GM12878 (cell line): Measurements from ENCODE around the gene SORCS1. TPM values are rescaled to one million over a fixed set of nuclear protein-coding genes. Genes with fewer than 3 reads are reported as not detected.

Experiments
- ATAC-seq: fragments of 200-7000 bp; cut with Tn5 transposase; 3 replicates; pipeline ENCODE4 v1.9.1; 2020; ENCODE audit warnings: mild to moderate bottlenecking, moderate library complexity
- BruUV-seq: library from RNA; stranded (reverse); fragments of 400-500 nt; replicated peaks from 2 replicates; lab custom pipeline; 2021; lab: Mats Ljungman, UMichigan
- CTCF ChIA-PET: fragments of 300-600 bp; sonication (Branson Sonifier 250); formaldehyde crosslinking; extraction: SDS; loops from one replicate; lab custom pipeline; 2021; ENCODE audit warnings: inconsistent platforms; lab: Yijun Ruan, JAX
- POLR2A ChIA-PET: fragments of 350-600 bp; formaldehyde crosslinking; extraction: SDS; loops from one replicate; lab custom pipeline; 2021; ENCODE audit warnings: inconsistent platforms; lab: Charles Lee
- RAD21 ChIA-PET: fragments of 300-600 bp; sonication (Branson Sonifier 250); formaldehyde crosslinking; loops from one replicate; lab custom pipeline; 2023; ENCODE audit warnings: antibody characterized with exemption; ENCODE audit not compliant: unreplicated experiment; lab: Charles Lee
- SMC1A ChIA-PET: fragments of 300-600 bp; sonication (Branson Sonifier 250); formaldehyde crosslinking; loops from one replicate; lab custom pipeline; 2023; ENCODE audit not compliant: unreplicated experiment, uncharacterized antibody; lab: Charles Lee
- DNase-seq: peaks from one replicate; pipeline ENCODE4 v3.0.0-alpha.2; 2011; ENCODE audit warnings: low read depth, low spot score
- FAIRE-seq: peaks from 3 replicates; lab custom pipeline; 2011; peaks lifted over from hg19 to GRCh38; lab: Jason Lieb, UNC
- H2AFZ ChIP-seq: 2 replicates; pipeline ENCODE4 v1.6.0; 2011; ENCODE audit warnings: low read depth, low read length, control low read depth; ENCODE audit not compliant: control insufficient read depth
- H3K27ac ChIP-seq: 2 replicates; pipeline ENCODE4 v1.5.1; 2011; ENCODE audit warnings: control low read depth; ENCODE audit not compliant: control insufficient read depth, insufficient read depth
- H3K27me3 ChIP-seq, 2 experiments: replicated peaks in 1 of 2; 2 replicates each; pipeline versions ENCODE4 v1.6.0 to v1.6.1; 2011; ENCODE audit warnings: low read length in 1 of 2; ENCODE audit not compliant: control insufficient read depth in 2 of 2, insufficient read depth in 2 of 2
- H3K36me3 ChIP-seq, 2 experiments: 2 replicates each; pipeline ENCODE4 v1.5.1; 2011; ENCODE audit warnings: low read length in 1 of 2; ENCODE audit not compliant: control insufficient read depth in 2 of 2, insufficient read depth in 2 of 2
- H3K4me1 ChIP-seq: 2 replicates; pipeline ENCODE4 v1.6.1; 2011; ENCODE audit warnings: mild to moderate bottlenecking, low read length, moderate library complexity, mixed read lengths; ENCODE audit not compliant: control insufficient read depth, insufficient read depth
- H3K4me2 ChIP-seq: 2 replicates; pipeline ENCODE4 v1.6.0; 2011; ENCODE audit warnings: control low read depth; ENCODE audit not compliant: control insufficient read depth, insufficient read depth
- H3K4me3 ChIP-seq: fragments of 200-600 bp; sonication (generic); 2 replicates; pipeline ENCODE4 v1.5.1; 2016
- H3K79me2 ChIP-seq: 2 replicates; pipeline ENCODE4 v1.6.0; 2011; ENCODE audit warnings: low read length; ENCODE audit not compliant: control insufficient read depth, insufficient read depth
- H3K9ac ChIP-seq: 2 replicates; pipeline ENCODE4 v1.8.0; 2011; ENCODE audit warnings: low read length, control low read depth, mixed read lengths; ENCODE audit not compliant: control insufficient read depth, insufficient read depth
- H3K9me3 ChIP-seq: replicated peaks from 3 replicates; pipeline ENCODE4 v1.5.1; 2011; ENCODE audit warnings: mild to moderate bottlenecking, low read length; ENCODE audit not compliant: control insufficient read depth, insufficient read depth
- H4K20me1 ChIP-seq: 2 replicates; pipeline ENCODE4 v1.6.0; 2011; ENCODE audit not compliant: control insufficient read depth, insufficient read depth
- ATF7 ChIP-seq: fragments of 450-650 bp; IDR thresholded peaks from 2 replicates; pipeline ENCODE4 v1.6.1; 2016; ENCODE audit warnings: low read depth, mild to moderate bottlenecking
- CTCF ChIP-seq, 3 experiments: IDR thresholded peaks in 2 of 3; conservative IDR thresholded peaks in 1 of 3; 2 replicates each; pipeline ENCODE4 v1.5.1; 2011; ENCODE audit warnings: low read depth in 3 of 3, low read length in 3 of 3, mild to moderate bottlenecking in 3 of 3, control low read depth in 2 of 3, moderate library complexity in 2 of 3, inconsistent platforms in 1 of 3, mixed read lengths in 1 of 3; ENCODE audit not compliant: control insufficient read depth in 2 of 3, insufficient read depth in 1 of 3; ENCODE audit errors: extremely low read depth in 1 of 3
- EP300 ChIP-seq, 2 experiments: fragments of 150-350 bp in 1 of 2; IDR thresholded peaks; 2 replicates each; pipeline ENCODE4 v1.6.1; 2011 to 2012; ENCODE audit warnings: low read depth in 2 of 2, low read length in 2 of 2, borderline replicate concordance in 1 of 2, improper control_type of control experiment in 1 of 2, inconsistent platforms in 1 of 2; ENCODE audit not compliant: control insufficient read depth in 1 of 2
- GATAD2B ChIP-seq: fragments of 450-650 bp; conservative IDR thresholded peaks from 2 replicates; pipeline ENCODE4 v1.6.1; 2017; ENCODE audit warnings: low read depth, mild to moderate bottlenecking, moderate library complexity
- HDGF ChIP-seq: fragments of 450-650 bp; IDR thresholded peaks from 2 replicates; pipeline ENCODE4 v1.6.1; 2016; ENCODE audit warnings: antibody characterized with exemption
- MTA3 ChIP-seq: IDR thresholded peaks from 2 replicates; pipeline ENCODE4 v1.6.1; 2012; ENCODE audit warnings: low read length, inconsistent platforms, borderline replicate concordance
- POLR2AphosphoS2 ChIP-seq: IDR thresholded peaks from 2 replicates; pipeline ENCODE4 v1.6.1; 2011; ENCODE audit warnings: low read depth, mild to moderate bottlenecking, low read length, improper control_type of control experiment, moderate library complexity
- SIN3A ChIP-seq: IDR thresholded peaks from 2 replicates; pipeline ENCODE4 v1.6.1; 2012; ENCODE audit warnings: low read depth, low read length, improper control_type of control experiment
- ZNF24 ChIP-seq: fragments of 450-650 bp; IDR thresholded peaks from 2 replicates; pipeline ENCODE4 v1.6.1; 2017; ENCODE audit warnings: antibody characterized with exemption, mild to moderate bottlenecking
- WGBS: methylation state at CpG from one replicate; pipeline ENCODE4 v1.1.6; 2016; ENCODE audit warnings: low lambda C conversion rate; ENCODE audit not compliant: insufficient replicate concordance, insufficient coverage; ENCODE audit errors: missing lambda C conversion rate; 5-methylcytosine and 5-hydroxymethylcytosine counted together
- in situ Hi-C: fragments of 300-500 bp; cut with MboI; formaldehyde crosslinking; loops from 9 replicates; pipeline ENCODE4 v1.14.3; 2018; ENCODE audit warnings: mixed read lengths
- intact Hi-C: fragments of 100-400 bp; cut with micrococcal nuclease; formaldehyde crosslinking; loops from one replicate; pipeline ENCODE4 v1.14.2; 2022; ENCODE audit not compliant: unreplicated experiment
- polyA plus RNA-seq, 11 experiments: library from polyadenylated mRNA; depleted of rRNA in 4 of 11; unstranded in 6 of 11; stranded (reverse) in 5 of 11; fragments of >200 nt; fragmentation: Nextera tagmentation in 4 of 11; fragmentation: Illumina TruSeq in 1 of 11; extraction: Ambion mirVana in 4 of 11; extraction: Trizol in 1 of 11; gene quantifications; 1 replicate in 1 of 11; 2 replicates in 10 of 11; pipeline versions ENCODE4 v1.2.1 to v1.2.3, GENCODE V29; 2011 to 2016; ENCODE audit warnings: inconsistent platforms in 2 of 11, missing spikeins in 2 of 11, low read depth in 1 of 11
- total RNA-seq, 4 experiments: library from RNA; depleted of rRNA in 3 of 4; stranded (reverse); fragments of >200 nt in 3 of 4; fragmentation: Illumina TruSeq in 1 of 4; extraction: Trizol in 1 of 4; gene quantifications; 2 replicates each; pipeline versions ENCODE4 v1.2.1 to v1.2.3, GENCODE V29; 2013 to 2021

Gene SORCS1
- total and polyA plus RNA-seq, 10 of the 15 experiments (the other 5 are each of a cell fraction or from before 2014, with no cell fraction given) = 0.02 to 9.6 (median 0.06) TPM; not detected in 3

- POLR2A ChIA-PET = no interaction called here
- Histone ChIP-seq H4K20me1 (no peaks in the 10 kb centered on the region), H3K4me2 (no peak overlapping the region), H2AFZ (no peak overlapping the region), H3K79me2 (no peaks in the 10 kb centered on the region), H3K9ac (no peak overlapping the region), H3K36me3 (no peaks in the 10 kb centered on the region), H3K27me3 (no peaks in the 10 kb centered on the region), H3K4me1 (no peaks in the 10 kb centered on the region), H3K9me3 (no peaks in the 10 kb centered on the region), H3K27ac (no peak overlapping the region), H3K4me3 (no peak overlapping the region)
- ATAC-seq (no peak), DNase-seq (no peak), FAIRE-seq (no peak)
- SMC1A ChIA-PET = no interaction called here
- CTCF ChIA-PET = interaction anchor here (0.6 kb wide), 2 partner anchors 96 to 114 kb away, joined by 3 read pairs; no protein-coding TSS in a partner anchor
- intact Hi-C loops = no loop called here
- in situ Hi-C loops = no loop called here
- no peak for TF ChIP-seq EP300 (IDR thresholded peaks at IDR 0.05; ENCODE audit: borderline replicate concordance in 1 of 2, control insufficient read depth in 1 of 2, low read depth in 2 of 2, low read length in 2 of 2)
- no peak for TF ChIP-seq GATAD2B
- no peak for TF ChIP-seq HDGF
- no peak for TF ChIP-seq POLR2AphosphoS2
- TF ChIP-seq ATF7 = no peak
- no peak for TF ChIP-seq SIN3A
- no peak for TF ChIP-seq MTA3
- RAD21 ChIA-PET = no interaction called here
- BruUV-seq = no TSS peak
- 13% methylated on average over 1 of the region's 1 CpG for WGBS
These were observed 437.3 kb downstream of the SORCS1 start for GRCh38 chr10:106727170-106727569.

- POLR2A ChIA-PET = no interaction called here
- Histone ChIP-seq H3K36me3 (no peaks in the 10 kb centered on the region), H3K4me3 (no peak overlapping the region), H3K4me1 (no peaks in the 10 kb centered on the region), H4K20me1 (no peaks in the 10 kb centered on the region), H3K79me2 (no peaks in the 10 kb centered on the region), H3K9me3 (no peaks in the 10 kb centered on the region; the same call in 2 of the 3 replicates), H3K9ac (no peak overlapping the region), H3K27ac (no peak overlapping the region), H3K4me2 (no peak overlapping the region), H2AFZ (no peak overlapping the region)
- peak; percentile 63 for ATAC-seq
- no peak for DNase-seq
- CTCF ChIA-PET = no interaction called here
- no TSS peak for BruUV-seq
- RAD21 ChIA-PET = no interaction called here
- 90% methylated on average over 2 of the region's 2 CpGs for whole genome bisulfite sequencing
- no peak for FAIRE-seq
- intact Hi-C loops = no loop called here
- in situ Hi-C loops = no loop called here
- SMC1A ChIA-PET = no interaction called here
- TF ChIP-seq ZNF24 = no peak
- TF ChIP-seq CTCF (IDR thresholded peaks at IDR 0.05 in 2 of 3, conservative IDR thresholded peaks at IDR 0.05 in 1 of 3; ENCODE audit: control insufficient read depth in 2 of 3, extremely low read depth in 1 of 3, insufficient read depth in 1 of 3, low read depth in 3 of 3, low read length in 3 of 3) = 0 out of 6 replicates have a peak, but pooled peaks of 1 of the 3 experiments have one; percentile 8
- TF ChIP-seq, all 136 proteins: peak for 1
- no peaks in the 10 kb centered on the region; a peak in 1 of 4 replicates for H3K27me3 ChIP-seq
These were observed 442.0 kb downstream of the SORCS1 start for GRCh38 chr10:106722524-106722923.
